PC-9 (cell line): ENCODE data around the gene TP53BP2. TPM values are rescaled to one million over a fixed set of nuclear protein-coding genes. Genes with fewer than 3 reads are reported as not detected.
"Not testable (repeated sequence)": the region's sequence is repeated elsewhere in the genome, so short reads cannot be mapped to it uniquely, and the experiment has no call there.

Experiments
- BruUV-seq: library from RNA; stranded (reverse); fragments of 400-500 nt; replicated peaks from 2 replicates; lab custom pipeline; 2021; lab: Mats Ljungman, UMichigan
- CTCF ChIA-PET: fragments of 300-600 bp; sonication (Branson Sonifier 250); formaldehyde crosslinking; loops from one replicate; lab custom pipeline; 2022; ENCODE audit warnings: antibody characterized with exemption; lab: Charles Lee
- POLR2A ChIA-PET: fragments of 300-600 bp; sonication (Branson Sonifier 250); formaldehyde crosslinking; loops from one replicate; lab custom pipeline; 2022; ENCODE audit warnings: antibody characterized with exemption; ENCODE audit not compliant: unreplicated experiment; lab: Charles Lee
- DNase-seq, 2 experiments: peaks; one replicate each; pipeline versions ENCODE4 v3.0.0 to v3.0.0-alpha.2; 2015 to 2022; ENCODE audit warnings: mixed read lengths in 1 of 2
- H2AFZ ChIP-seq: fragments of 200-600 bp; sonication (generic); 2 replicates; pipeline ENCODE4 v1.8.1; 2017; ENCODE audit warnings: antibody characterized with exemption
- H3F3A ChIP-seq: fragments of 200-600 bp; sonication (generic); 2 replicates; pipeline ENCODE4 v1.8.1; 2017; ENCODE audit warnings: antibody characterized with exemption, mild to moderate bottlenecking, low read depth; ENCODE audit not compliant: insufficient read depth
- H3K27ac ChIP-seq: fragments of 200-600 bp; sonication (generic); 2 replicates; pipeline ENCODE4 v1.6.1; 2016; ENCODE audit warnings: mixed run types
- H3K27me3 ChIP-seq: fragments of 200-600 bp; sonication (generic); 2 replicates; pipeline ENCODE4 v1.6.1; 2016; ENCODE audit warnings: low read depth, mixed run types; ENCODE audit not compliant: insufficient read depth
- H3K36me3 ChIP-seq: fragments of 200-600 bp; sonication (generic); 2 replicates; pipeline ENCODE4 v1.6.1; 2016; ENCODE audit warnings: low read depth, mixed run types
- H3K4me1 ChIP-seq: fragments of 200-600 bp; sonication (generic); replicated peaks from 2 replicates; pipeline ENCODE4 v1.6.1; 2016; ENCODE audit warnings: mixed run types; ENCODE audit not compliant: insufficient read depth
- H3K4me2 ChIP-seq: fragments of 200-600 bp; sonication (generic); 2 replicates; pipeline ENCODE4 v1.6.1; 2017; ENCODE audit warnings: mixed run types
- H3K4me3 ChIP-seq: fragments of 200-600 bp; sonication (generic); 2 replicates; pipeline ENCODE4 v1.6.1; 2016; ENCODE audit warnings: mixed run types
- H3K79me2 ChIP-seq: fragments of 200-600 bp; sonication (generic); 2 replicates; pipeline ENCODE4 v1.6.1; 2017; ENCODE audit warnings: low read depth, mixed run types
- H3K9me2 ChIP-seq: fragments of 200-600 bp; sonication (generic); 2 replicates; pipeline ENCODE4 v1.8.1; 2017; ENCODE audit warnings: mild to moderate bottlenecking; ENCODE audit not compliant: insufficient read depth
- H3K9me3 ChIP-seq: fragments of 200-600 bp; sonication (generic); 2 replicates; pipeline ENCODE4 v1.8.1; 2016; ENCODE audit warnings: low read depth; ENCODE audit not compliant: insufficient read depth
- H4K20me1 ChIP-seq: fragments of 200-600 bp; sonication (generic); 2 replicates; pipeline ENCODE4 v1.8.1; 2017; ENCODE audit not compliant: insufficient read depth
- EZH2 ChIP-seq: fragments of 200-600 bp; sonication (generic); IDR thresholded peaks from 2 replicates; pipeline ENCODE4 v1.8.0; 2017; ENCODE audit warnings: antibody characterized with exemption, low read depth
- intact Hi-C: fragments of 100-400 bp; cut with micrococcal nuclease; formaldehyde crosslinking; loops from one replicate; pipeline ENCODE4 v1.10.0; 2022; ENCODE audit not compliant: unreplicated experiment
- total RNA-seq: library from RNA; stranded (reverse); gene quantifications from 2 replicates; pipeline ENCODE4 v1.2.3, GENCODE V29; 2021
- TF ChIP-seq, protein P1 (sequence below): fragments of 200-600 bp; sonication (generic); conservative IDR thresholded peaks from 2 replicates; pipeline ENCODE4 v1.6.1; 2017; ENCODE audit warnings: mixed run types, antibody characterized with exemption, mild to moderate bottlenecking, moderate library complexity

Gene TP53BP2
- total RNA-seq, 1 experiment from 2014 or later = 63.1 TPM

DNA sequence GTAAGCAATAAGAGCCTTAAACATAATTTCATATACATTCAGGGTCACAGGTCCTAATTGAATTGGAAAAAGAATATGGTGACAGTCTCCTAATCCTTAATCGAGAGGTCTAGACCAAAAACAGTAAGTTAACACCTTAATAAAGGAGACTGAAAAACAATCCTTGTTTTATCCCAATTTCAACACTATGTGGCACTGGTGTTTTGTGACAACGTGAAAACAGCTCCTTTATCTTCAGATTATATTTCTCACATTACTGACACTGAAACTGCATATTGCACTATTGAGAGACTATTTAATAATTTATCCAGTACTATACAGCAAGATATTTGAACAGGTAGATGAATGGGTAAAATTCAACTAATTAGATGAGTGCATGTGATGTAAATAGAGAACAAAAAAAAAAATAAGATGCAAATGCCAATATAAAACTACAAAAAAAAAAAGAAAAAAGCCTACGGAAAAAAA, 34.1 kb downstream of the TP53BP2 start:
- no TSS peak for BruUV-seq
- Histone ChIP-seq H3F3A (peaks cover 29% of the 10 kb centered on the region), H3K36me3 (peaks cover 31% of the 10 kb centered on the region), H3K9me3 (no peaks in the 10 kb centered on the region; the same call in 1 of the 2 replicates), H3K4me3 (no peak overlapping the region), H3K27me3 (no peaks in the 10 kb centered on the region), H3K4me2 (no peak overlapping the region), H3K4me1 (peaks cover 32% of the 10 kb centered on the region), H3K79me2 (peaks cover 39% of the 10 kb centered on the region), H3K27ac (peak overlapping the region; percentile 35), H4K20me1 (no peaks in the 10 kb centered on the region), H3K9me2 (no peaks in the 10 kb centered on the region), H2AFZ (no peak overlapping the region)
- intact Hi-C loops = loop anchor here (1.0 to 10.0 kb wide), 6 partner anchors 35 to 521 kb away; partner anchors contain the start of gene NVL
- TF ChIP-seq, protein P1, sequence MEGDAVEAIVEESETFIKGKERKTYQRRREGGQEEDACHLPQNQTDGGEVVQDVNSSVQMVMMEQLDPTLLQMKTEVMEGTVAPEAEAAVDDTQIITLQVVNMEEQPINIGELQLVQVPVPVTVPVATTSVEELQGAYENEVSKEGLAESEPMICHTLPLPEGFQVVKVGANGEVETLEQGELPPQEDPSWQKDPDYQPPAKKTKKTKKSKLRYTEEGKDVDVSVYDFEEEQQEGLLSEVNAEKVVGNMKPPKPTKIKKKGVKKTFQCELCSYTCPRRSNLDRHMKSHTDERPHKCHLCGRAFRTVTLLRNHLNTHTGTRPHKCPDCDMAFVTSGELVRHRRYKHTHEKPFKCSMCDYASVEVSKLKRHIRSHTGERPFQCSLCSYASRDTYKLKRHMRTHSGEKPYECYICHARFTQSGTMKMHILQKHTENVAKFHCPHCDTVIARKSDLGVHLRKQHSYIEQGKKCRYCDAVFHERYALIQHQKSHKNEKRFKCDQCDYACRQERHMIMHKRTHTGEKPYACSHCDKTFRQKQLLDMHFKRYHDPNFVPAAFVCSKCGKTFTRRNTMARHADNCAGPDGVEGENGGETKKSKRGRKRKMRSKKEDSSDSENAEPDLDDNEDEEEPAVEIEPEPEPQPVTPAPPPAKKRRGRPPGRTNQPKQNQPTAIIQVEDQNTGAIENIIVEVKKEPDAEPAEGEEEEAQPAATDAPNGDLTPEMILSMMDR = peak; percentile 73
- TF ChIP-seq EZH2 = no peak
- ChIA-PET CTCF (interaction anchor here (0.5 to 1.4 kb wide), 4 partner anchors 23 to 115 kb away, joined by 3 to 4 read pairs (median 3); no protein-coding TSS in a partner anchor), POLR2A (interaction anchor here (0.6 kb wide), 1 partner anchor 76 kb away, joined by 3 read pairs; no protein-coding TSS in a partner anchor)
- DNase-seq = peak in 1 of 2 experiments; percentile 55

DNA sequence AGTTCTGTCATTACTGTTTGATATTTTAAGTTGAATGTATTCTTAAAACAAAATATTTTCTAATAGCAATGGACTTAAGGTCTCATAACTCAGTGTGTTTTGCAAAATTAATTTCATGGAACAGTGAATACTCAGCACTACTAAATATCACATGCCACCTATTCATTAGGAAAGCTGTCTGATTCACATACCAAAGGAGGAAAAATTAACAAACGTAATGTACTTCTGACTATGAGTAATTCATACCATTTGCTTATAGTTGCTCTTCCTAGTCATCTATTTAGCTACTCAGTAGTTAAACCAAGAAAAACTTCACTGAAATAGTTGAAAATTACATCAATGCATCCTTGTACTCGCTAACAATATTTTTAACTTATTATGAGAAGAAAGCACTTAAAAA, 35.2 kb downstream of the TP53BP2 start:
- Histone ChIP-seq H3K4me1 (peaks cover 23% of the 10 kb centered on the region), H3K27ac (peak overlapping the region; percentile 51), H3K27me3 (no peaks in the 10 kb centered on the region), H3K4me2 (peak overlapping the region; percentile 39; the same call in 1 of the 2 replicates), H3K9me3 (no peaks in the 10 kb centered on the region; the same call in 1 of the 2 replicates), H3F3A (peaks cover 25% of the 10 kb centered on the region), H3K9me2 (no peaks in the 10 kb centered on the region), H3K36me3 (peaks cover 34% of the 10 kb centered on the region), H3K4me3 (no peak overlapping the region), H2AFZ (no peak overlapping the region), H4K20me1 (no peaks in the 10 kb centered on the region), H3K79me2 (peaks cover 30% of the 10 kb centered on the region)
- intact Hi-C loops = loop anchor here (2.0 to 10.0 kb wide), 4 partner anchors 112 to 522 kb away; partner anchors contain the start of gene NVL
- BruUV-seq = no TSS peak
- CTCF ChIA-PET = interaction anchor here (1.0 to 1.4 kb wide), 2 partner anchors 36 to 98 kb away, joined by 3 to 4 read pairs; no protein-coding TSS in a partner anchor
- no peak for DNase-seq
- no peak for TF ChIP-seq EZH2
- TF ChIP-seq, protein P1 = no peak
- POLR2A ChIA-PET = no interaction called here

DNA sequence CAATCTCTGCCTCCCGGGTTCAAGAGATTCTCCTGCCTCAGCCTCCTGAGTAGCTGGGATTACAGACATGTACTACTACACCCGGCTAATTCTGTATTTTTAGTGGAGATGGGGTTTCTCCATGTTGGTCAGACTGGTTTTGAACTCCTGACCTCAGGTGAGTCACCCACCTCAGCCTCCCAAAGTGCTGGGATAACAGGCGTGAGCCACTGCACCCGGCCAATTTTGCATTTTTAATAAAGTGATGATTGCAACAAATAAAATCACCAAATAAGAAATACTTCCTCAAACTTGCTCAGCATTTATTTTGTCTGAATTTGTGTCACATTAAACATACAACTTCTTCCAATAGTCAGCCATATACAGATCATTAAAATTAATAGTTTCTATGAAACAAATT, 35.8 kb downstream of the TP53BP2 start:
- CTCF ChIA-PET = not testable (repeated sequence)
- H3K4me2 ChIP-seq = peak overlapping the region; percentile 39

More for the DNA sequence above, 35.8 kb downstream of the TP53BP2 start:
- BruUV-seq, H3K9me2 ChIP-seq, H3K27me3 ChIP-seq, H4K20me1 ChIP-seq, H3K9me3 ChIP-seq, H2AFZ ChIP-seq, H3K4me3 ChIP-seq, POLR2A ChIA-PET: not testable (repeated sequence)
- peaks cover 25% of the 10 kb centered on the region for H3F3A ChIP-seq
- DNase-seq = peak; percentile 44 to 49
- peaks cover 23% of the 10 kb centered on the region for H3K79me2 ChIP-seq
- peaks cover 35% of the 10 kb centered on the region for H3K36me3 ChIP-seq
- intact Hi-C loops = loop anchor here (2.0 to 10.0 kb wide), 4 partner anchors 111 to 522 kb away; partner anchors contain the start of gene NVL
- peaks cover 23% of the 10 kb centered on the region for H3K4me1 ChIP-seq
- peak overlapping the region; percentile 51 for H3K27ac ChIP-seq
